Tibial artery (tissue), 4 donors: Measurements from ENCODE around the gene PRTG.
"Not testable (repeated sequence)": the region's sequence is repeated elsewhere in the genome, so short reads cannot be mapped to it uniquely, and the experiment has no call there.

Source experiments
- DNase-seq, 2 donors: peaks; one replicate each; pipeline ENCODE4 v3.0.0-alpha.2; 2019
- H3K27ac ChIP-seq, 2 donors: fragments of 200-600 bp; sonication (generic) in 1 of 2; 1 replicate in 1 of 2; 2 replicates in 1 of 2; pipeline ENCODE4 v1.5.1; 2018 to 2019; ENCODE audit warnings: mild to moderate bottlenecking in 1 of 2
- H3K27me3 ChIP-seq, 2 donors: fragments of 200-600 bp; sonication (generic) in 1 of 2; one replicate each; pipeline versions ENCODE4 v1.5.1 to v1.6.0; 2016 to 2019
- H3K36me3 ChIP-seq, 3 donors: fragments of 200-600 bp; sonication (generic) in 2 of 3; one replicate each; pipeline ENCODE4 v1.5.1; 2016 to 2019; ENCODE audit warnings: mild to moderate bottlenecking in 2 of 3
- H3K4me1 ChIP-seq, 4 donors: fragments of 200-600 bp; sonication (generic) in 2 of 4; 1 replicate in 3 of 4; 2 replicates in 1 of 4; pipeline ENCODE4 v1.5.1; 2016 to 2019
- H3K4me3 ChIP-seq, 2 donors: fragments of 200-600 bp; sonication (generic) in 1 of 2; 1 replicate in 1 of 2; 2 replicates in 1 of 2; pipeline ENCODE4 v1.5.1; 2018 to 2019; ENCODE audit warnings: mild to moderate bottlenecking in 2 of 2
- H3K9me3 ChIP-seq, 3 donors: fragments of 200-600 bp; sonication (generic) in 1 of 3; one replicate each; pipeline ENCODE4 v1.5.1; 2016 to 2019
- intact Hi-C: fragments of 100-400 bp; cut with DNase I; formaldehyde crosslinking; loops from one replicate; pipeline ENCODE4 v1.15.0; 2023; ENCODE audit warnings: low total_unique reads
- TF ChIP-seq, protein P1 (sequence below), 2 experiments: fragments of 200-600 bp in 1 of 2; fragments of 450-650 bp in 1 of 2; IDR thresholded peaks; one replicate each; pipeline ENCODE4 v1.5.1; 2017 to 2019; ENCODE audit warnings: antibody characterized with exemption in 2 of 2, mild to moderate bottlenecking in 1 of 2, moderate library complexity in 1 of 2

The PRTG gene, protein sequence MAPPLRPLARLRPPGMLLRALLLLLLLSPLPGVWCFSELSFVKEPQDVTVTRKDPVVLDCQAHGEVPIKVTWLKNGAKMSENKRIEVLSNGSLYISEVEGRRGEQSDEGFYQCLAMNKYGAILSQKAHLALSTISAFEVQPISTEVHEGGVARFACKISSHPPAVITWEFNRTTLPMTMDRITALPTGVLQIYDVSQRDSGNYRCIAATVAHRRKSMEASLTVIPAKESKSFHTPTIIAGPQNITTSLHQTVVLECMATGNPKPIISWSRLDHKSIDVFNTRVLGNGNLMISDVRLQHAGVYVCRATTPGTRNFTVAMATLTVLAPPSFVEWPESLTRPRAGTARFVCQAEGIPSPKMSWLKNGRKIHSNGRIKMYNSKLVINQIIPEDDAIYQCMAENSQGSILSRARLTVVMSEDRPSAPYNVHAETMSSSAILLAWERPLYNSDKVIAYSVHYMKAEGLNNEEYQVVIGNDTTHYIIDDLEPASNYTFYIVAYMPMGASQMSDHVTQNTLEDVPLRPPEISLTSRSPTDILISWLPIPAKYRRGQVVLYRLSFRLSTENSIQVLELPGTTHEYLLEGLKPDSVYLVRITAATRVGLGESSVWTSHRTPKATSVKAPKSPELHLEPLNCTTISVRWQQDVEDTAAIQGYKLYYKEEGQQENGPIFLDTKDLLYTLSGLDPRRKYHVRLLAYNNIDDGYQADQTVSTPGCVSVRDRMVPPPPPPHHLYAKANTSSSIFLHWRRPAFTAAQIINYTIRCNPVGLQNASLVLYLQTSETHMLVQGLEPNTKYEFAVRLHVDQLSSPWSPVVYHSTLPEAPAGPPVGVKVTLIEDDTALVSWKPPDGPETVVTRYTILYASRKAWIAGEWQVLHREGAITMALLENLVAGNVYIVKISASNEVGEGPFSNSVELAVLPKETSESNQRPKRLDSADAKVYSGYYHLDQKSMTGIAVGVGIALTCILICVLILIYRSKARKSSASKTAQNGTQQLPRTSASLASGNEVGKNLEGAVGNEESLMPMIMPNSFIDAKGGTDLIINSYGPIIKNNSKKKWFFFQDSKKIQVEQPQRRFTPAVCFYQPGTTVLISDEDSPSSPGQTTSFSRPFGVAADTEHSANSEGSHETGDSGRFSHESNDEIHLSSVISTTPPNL

DNA sequence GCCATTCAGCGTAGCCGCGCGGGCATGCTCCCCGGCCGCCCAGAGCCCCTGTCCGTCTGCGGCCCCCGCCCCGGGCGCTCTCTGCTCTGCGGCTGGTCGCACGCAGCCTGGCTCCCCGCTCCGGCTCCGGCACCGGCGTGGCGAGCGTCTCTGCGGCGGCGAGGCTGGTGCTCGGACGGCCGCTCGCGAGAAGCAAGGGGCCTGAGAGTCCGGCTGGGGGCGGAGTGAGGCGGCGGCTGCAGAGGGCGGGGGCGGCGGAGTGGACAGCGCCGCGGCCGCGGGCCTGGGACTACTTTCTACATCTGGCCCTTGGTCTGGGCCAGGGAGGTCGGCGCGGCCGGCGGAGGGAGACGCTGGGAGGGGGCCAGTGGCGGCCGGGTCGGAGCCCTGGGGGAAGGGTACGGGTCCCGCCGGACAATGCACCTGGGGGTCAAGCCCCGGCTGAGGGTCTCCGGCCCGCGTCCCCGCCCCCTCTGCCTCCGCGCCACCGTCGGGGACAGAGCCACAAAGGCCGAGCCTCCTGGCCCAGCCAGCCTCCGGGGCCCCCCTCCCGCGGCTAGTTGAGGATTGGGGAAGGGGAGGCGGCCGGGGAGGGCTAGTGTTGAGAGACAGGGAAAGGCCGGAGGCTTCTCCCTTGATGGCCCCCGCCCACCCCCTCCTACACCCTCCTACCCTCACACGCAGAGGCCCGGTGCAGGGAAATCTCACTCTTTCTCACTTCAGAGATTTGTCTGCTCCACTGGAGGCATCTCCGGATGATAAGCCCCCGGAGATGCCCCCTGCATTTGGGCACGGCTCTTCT, at the start of gene PRTG:
PRTG (minus strand) TSS at position 226 of the 802 bp plus-strand sequence; CDS start at position 5, 221 bp downstream.
- Histone ChIP-seq H3K9me3 (no peaks in the 10 kb centered on the region), H3K27me3 (no peaks in the 10 kb centered on the region), H3K4me1 (peaks cover 0 to 20% (median 12%) of the 10 kb centered on the region in 4 donors), H3K36me3 (no peaks in the 10 kb centered on the region), H3K27ac (peak within 1 kb of the TSS; percentile 22 to 72), H3K4me3 (peak within 1 kb of the TSS; percentile 67 to 94)
- intact Hi-C loops: no loop called here
- TF ChIP-seq, protein P1, sequence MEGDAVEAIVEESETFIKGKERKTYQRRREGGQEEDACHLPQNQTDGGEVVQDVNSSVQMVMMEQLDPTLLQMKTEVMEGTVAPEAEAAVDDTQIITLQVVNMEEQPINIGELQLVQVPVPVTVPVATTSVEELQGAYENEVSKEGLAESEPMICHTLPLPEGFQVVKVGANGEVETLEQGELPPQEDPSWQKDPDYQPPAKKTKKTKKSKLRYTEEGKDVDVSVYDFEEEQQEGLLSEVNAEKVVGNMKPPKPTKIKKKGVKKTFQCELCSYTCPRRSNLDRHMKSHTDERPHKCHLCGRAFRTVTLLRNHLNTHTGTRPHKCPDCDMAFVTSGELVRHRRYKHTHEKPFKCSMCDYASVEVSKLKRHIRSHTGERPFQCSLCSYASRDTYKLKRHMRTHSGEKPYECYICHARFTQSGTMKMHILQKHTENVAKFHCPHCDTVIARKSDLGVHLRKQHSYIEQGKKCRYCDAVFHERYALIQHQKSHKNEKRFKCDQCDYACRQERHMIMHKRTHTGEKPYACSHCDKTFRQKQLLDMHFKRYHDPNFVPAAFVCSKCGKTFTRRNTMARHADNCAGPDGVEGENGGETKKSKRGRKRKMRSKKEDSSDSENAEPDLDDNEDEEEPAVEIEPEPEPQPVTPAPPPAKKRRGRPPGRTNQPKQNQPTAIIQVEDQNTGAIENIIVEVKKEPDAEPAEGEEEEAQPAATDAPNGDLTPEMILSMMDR (IDR thresholded peaks at IDR 0.05): no peak
- peak; percentile 51 to 73 for DNase-seq

DNA sequence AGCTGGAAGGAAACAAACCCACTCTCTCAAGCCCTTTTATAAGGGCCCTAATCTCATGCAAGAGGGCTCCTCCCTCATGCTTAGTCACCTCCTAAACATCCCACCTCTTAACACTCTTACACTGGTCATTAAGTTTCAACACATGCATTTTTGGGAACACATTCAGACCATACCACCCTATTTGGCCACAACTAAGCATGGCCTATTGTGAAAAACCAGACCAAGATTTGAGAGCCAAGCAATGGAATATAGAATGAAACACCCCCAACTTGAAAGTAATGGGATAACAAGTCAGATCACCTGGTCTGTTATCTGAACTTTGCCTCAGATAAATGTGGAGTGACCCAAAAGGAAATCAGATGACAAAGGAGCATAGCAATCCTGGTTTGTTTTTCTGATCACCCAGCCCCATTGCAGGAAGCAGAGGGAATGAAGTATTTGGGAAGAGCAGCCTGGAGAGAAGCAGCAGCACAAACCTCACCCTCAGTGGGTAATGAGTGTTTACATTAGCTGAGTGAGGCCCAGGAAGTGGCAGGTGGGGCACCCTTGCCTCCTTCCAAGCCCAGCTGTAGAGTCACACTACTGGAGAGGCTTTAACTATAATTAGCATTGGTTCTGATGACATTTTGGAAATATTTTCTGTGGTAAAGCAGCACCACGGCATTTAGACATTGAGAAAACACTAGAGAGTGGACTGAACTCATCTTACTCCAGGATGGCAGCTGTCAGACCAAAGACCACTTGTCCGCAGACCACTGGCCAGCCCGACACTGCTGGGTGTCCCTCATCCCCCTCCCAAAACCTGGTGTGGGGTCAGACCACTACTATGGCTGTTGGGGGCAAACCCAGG, 48.8 kb upstream of the PRTG start:
- DNase-seq: no peak
- TF ChIP-seq, protein P1 (IDR thresholded peaks at IDR 0.05): no peak
- peaks cover 0 to 12% (median 9%) of the 10 kb centered on the region in 4 donors for H3K4me1 ChIP-seq
- no peaks in the 10 kb centered on the region for H3K27me3 ChIP-seq
- H3K27ac ChIP-seq: no peak overlapping the region
- intact Hi-C loops: no loop called here
- H3K4me3 ChIP-seq: no peak overlapping the region
- no peaks in the 10 kb centered on the region for H3K9me3 ChIP-seq
- no peaks in the 10 kb centered on the region for H3K36me3 ChIP-seq

DNA sequence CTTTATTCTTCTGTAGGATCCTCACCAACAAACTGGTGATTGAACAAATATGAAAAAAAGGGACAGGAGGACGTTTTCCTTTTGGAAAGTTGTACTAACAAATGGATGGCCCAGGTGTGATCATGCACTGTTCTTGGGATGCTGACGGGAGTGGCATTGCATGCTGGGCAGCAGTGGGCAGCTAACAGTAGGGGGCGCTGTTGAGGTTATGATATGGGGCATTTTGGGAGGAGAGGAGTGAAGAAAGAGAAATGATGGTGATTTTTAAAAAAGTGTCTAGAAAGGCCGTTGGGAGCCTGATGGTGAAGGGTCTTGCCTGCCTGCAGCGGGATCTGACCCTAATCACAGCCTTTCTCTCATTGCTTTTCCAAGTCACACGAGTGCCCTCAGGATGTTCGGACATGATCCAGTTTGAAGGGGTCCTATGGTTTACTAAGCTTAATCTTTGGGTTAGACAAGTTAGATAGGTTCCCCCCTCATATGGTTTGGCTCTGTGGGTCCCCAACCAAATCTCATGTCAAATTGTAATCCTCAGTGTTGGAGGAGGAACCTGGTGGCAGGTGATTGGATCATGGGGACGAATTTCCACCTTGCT, 46.2 kb upstream of the PRTG start:
- Histone ChIP-seq H3K4me3 (no peak overlapping the region), H3K4me1 (peaks cover 0 to 12% (median 9%) of the 10 kb centered on the region in 4 donors), H3K36me3 (no peaks in the 10 kb centered on the region), H3K27me3 (no peaks in the 10 kb centered on the region), H3K9me3 (no peaks in the 10 kb centered on the region), H3K27ac (no peak overlapping the region)
- intact Hi-C loops: no loop called here
- TF ChIP-seq, protein P1 (IDR thresholded peaks at IDR 0.05): peak; percentile 49
- no peak for DNase-seq

DNA sequence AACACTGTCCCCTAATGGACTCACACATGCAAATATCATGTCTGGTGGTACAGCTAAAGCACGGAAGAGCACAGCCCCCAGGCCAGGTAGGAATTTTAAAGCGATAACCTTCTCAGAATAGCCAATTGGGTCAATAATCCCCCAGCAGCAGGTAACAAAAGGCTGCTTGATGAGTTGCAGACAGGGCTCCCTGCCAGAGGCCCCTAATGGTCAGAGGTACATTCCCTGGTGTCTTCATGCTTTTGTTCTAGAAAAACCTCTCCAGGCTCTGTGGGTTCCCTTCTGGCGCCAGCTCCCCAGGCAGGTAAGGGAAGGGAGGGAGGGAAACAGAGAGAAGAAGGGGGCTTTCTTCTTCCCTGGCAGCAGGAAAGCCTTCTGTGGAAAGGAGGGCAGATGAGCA, 43.4 kb upstream of the PRTG start:
- Histone ChIP-seq H3K27me3 (no peaks in the 10 kb centered on the region), H3K4me1 (no peaks in the 10 kb centered on the region), H3K27ac (no peak overlapping the region), H3K36me3 (no peaks in the 10 kb centered on the region), H3K9me3 (no peaks in the 10 kb centered on the region), H3K4me3 (no peak overlapping the region)
- no peak for DNase-seq
- TF ChIP-seq, protein P1 (IDR thresholded peaks at IDR 0.05): no peak
- intact Hi-C loops: no loop called here

DNA sequence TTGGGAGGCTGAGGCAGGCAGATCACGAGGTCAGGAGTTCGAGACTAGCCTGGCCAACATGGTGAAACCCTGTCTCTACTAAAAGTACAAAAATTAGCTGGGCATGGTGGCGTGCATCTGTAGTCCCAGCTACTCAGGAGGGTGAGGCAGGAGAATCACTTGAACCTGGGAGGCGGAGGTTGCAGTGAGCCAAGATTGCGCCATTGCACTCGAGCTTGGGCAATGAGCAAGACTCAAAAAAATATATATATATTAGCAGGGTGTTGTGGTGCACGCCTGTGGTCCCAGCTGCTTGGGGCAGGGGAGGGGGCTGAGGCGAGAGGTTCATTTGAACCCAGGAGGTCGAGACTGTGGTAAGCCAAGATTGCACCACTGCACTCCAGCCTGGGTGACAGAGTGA, 42.6 kb upstream of the PRTG start:
- H3K27me3 ChIP-seq, H3K9me3 ChIP-seq, DNase-seq, intact Hi-C loops, H3K27ac ChIP-seq, H3K4me1 ChIP-seq, H3K4me3 ChIP-seq, H3K36me3 ChIP-seq: not testable (repeated sequence)
